ENCODE measurements around the gene NEMP1. TPM values are rescaled to one million over a fixed set of nuclear protein-coding genes. Genes with fewer than 3 reads are reported as not detected.

NEMP1 gene, protein sequence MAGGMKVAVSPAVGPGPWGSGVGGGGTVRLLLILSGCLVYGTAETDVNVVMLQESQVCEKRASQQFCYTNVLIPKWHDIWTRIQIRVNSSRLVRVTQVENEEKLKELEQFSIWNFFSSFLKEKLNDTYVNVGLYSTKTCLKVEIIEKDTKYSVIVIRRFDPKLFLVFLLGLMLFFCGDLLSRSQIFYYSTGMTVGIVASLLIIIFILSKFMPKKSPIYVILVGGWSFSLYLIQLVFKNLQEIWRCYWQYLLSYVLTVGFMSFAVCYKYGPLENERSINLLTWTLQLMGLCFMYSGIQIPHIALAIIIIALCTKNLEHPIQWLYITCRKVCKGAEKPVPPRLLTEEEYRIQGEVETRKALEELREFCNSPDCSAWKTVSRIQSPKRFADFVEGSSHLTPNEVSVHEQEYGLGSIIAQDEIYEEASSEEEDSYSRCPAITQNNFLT
- 11.8 and 20.3 TPM in 2 replicates for total RNA-seq

DNA sequence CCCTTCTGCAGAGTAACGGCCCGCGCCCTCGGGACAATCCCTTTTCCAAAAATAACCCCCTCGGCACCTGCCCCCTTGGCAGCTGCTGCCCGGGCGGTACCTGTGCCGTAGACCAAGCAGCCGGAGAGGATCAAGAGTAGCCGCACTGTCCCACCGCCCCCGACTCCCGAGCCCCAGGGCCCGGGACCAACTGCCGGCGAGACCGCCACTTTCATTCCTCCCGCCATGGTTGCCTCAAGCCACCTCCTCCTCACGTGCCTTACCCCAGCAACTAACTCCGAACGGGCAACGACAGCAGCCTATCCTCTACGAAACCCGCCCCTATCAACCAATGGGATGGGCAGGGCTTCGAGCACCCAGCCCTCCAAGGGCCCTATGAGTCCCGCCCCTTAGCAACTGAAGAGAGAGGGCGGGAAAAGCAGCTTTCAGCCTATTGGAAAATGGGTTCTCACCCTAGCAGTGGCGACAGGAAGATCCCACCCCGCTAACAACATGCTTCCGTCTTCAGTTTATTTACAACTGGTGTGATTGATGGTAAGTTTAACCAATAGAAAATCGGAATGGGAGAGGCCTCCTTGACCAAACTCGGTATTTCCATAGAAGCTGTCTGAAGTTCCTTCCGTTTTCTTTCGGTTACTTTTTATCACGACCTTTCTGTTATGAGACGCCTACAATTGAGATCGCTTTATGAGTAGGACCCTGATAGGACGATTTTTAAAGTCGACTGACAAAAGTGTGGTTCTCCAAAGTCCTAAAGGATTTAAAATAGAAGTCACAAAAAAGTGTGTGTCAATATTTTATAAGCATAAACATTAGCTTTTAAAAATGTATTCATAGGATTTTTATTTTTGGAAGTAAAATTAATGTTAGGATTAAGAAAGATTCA lies at the start of gene NEMP1:
Gene NEMP1 (minus strand): TSS at position 273 of the 886 bp plus-strand sequence. CDS start 46 bp downstream, at position 227.

DNA sequence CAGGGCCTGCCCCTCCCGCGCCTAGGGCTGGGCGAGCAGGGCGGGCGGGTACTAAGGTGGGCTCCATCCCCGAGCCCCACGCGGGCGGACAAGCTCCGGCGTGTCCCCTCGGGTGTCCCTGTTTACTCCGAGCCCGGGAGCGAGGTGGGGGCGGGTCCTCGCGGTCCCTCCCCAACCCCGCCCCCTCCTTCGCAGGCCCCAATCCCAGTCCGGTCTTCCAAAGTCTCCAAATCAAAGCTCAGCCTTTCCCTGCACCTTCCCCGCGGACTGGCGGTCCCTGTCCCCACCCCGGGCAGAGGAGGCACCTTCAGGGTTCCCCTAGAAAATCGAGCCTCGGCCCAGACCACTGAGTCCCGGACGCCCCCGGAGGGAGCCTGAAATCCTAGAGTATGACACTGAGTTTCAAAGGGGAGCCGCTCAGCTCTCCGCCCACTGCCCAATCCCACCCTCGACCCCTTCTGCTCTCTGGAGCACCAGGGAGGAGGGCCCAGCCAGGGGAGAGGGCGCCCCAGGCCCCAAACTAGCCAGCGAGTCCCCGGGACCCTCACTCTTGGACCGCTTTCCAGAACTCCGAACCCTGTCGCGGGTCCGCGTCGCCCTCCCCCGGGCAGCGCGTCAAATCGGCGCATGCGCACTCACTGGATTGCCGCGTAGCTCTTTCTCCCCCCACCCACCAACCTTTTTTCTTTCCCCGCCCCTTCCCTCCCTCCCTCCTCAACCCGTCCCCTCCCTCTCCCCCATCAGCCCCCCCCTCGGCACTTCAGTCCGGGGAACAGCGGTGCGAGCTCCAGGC lies 49.3 kb upstream of the NEMP1 start, which contains the start of gene LRP1:
Gene LRP1 (plus strand): TSS at position 758 of the 793 bp plus-strand sequence. CDS start 482 bp downstream, outside the sequence.

DNA sequence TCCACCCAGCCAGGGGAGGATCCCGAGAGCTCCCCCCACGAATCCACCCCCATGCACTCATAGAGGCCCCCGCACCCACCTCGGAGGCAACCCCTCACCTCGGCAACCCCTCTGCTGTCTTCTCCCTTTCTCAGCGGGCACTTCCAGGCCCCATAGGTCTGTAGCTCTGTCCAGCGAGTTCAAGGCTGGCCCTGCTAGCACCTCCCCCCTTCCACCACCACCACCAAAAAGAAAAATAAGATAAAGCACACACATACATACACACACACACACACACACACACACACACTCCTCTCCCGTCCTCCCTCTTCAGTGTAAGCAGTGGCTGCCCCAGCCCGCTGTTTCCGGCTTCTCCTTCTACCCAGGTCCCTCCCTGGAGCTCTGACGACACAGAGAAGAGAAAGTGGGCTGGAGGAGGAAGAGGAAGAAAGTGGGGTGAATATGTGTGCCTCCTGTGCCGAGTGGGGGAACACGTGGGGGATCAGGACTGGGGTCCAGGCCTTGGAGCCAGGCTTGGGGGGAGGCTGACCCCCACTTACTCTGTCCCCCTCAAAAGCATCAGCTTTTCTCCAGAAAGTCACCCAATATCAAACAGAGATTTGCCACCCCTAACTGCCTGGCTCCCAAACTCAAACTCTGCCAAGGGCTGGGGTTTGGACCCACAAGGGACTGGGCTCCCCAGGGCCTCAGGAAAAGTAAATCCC lies 32.6 kb upstream of the NEMP1 start, which contains the start of gene STAT6:
Gene STAT6 (minus strand): TSS at position 332 of the 704 bp plus-strand sequence. CDS start 3,084 bp downstream, outside the sequence.

DNA sequence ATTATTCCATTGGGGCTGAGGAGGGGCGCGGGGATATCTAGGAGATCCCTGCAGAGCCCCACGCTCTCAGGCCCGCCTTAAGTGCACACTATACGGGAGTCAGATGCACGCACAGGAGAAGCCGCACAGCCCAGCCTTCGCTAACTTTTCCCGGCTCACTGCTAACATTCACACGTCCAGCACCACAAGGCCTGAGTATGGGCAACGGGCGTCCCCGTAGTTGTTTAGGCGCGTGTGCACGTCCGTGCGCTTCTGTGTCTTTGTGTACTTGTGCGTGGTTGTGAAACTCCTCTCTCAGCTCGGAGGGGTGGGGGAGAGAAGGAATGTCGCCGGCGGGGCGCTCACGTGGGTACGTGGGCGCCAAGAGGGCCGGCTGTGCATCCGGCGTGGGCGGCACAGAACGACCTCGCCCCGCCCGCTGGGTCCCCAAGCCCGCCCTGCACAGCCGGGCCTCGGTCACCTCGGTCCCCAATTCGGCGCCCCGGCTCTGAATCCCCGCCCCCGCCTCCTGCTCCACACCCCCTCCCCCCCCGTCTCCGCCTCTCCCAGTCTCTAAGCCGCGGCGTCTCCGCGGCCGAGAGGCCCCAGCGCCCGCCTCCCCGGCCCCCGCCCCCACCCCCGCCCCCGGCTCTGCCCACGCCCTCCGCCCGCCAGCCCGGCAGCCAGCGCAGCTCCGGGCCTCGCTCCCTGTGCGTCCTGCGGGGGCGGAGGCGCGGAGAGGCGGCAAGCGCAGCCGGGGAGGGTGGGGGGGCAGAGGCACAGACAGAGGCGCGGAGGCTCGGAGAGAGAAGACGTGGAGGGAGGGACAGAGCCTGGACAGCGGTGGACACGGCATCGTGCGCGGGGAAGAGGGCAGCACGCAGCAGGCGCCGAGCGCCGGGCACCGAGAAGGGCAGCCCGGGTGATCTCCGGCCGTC lies 10.0 kb upstream of the NEMP1 start, which contains the start of gene NAB2:
Gene NAB2 (plus strand): TSS at position 761 of the 917 bp plus-strand sequence. CDS start 158 bp downstream, outside the sequence.

DNA sequence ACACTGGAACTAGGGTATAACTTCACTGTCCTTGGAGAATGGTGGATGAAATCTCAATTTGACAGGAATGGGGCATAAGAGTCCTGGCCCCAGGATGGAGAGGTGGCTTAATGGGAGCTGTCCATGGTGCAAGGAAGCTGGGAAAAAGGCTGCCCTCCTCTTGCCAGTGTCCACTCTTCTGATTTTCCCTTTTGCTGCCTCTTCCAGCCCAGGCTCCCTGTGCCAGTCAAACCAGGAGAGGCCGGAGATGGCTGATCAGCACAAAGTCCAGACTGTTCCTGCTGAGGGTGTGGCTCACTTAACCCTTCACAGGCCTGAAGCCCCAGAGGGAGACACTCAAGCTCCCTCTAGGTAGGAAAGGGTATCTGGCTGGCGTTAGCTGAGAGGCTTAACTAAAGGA lies 28.7 kb downstream of the NEMP1 start, which contains the start of gene MYO1A:
Gene MYO1A (minus strand): TSS at position 240 of the 400 bp plus-strand sequence. CDS start 1,806 bp downstream, outside the sequence.

DNA sequence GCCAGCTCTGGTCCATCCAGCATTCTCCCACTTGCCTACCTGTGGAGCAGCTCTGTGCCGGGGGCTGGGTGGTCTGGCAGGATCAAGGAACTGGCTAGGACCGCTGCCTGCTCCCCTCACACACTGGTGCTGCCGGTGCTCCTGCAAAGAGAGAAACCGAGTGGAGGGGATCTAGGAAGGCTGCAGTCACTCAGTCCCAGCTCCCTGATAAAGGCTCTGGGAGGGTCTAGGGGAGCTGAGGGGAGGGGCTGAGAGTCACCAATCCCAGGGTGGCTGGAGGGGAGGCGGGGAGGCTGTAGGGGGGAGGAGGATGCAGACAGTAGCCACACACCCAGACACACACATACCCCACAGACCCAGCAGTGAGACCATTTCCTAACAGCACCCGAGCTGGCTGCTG lies 62.2 kb downstream of the NEMP1 start, which contains the start of gene TAC3:
Gene TAC3 (minus strand): TSS at position 182 of the 400 bp plus-strand sequence. CDS start 732 bp downstream, outside the sequence.

DNA sequence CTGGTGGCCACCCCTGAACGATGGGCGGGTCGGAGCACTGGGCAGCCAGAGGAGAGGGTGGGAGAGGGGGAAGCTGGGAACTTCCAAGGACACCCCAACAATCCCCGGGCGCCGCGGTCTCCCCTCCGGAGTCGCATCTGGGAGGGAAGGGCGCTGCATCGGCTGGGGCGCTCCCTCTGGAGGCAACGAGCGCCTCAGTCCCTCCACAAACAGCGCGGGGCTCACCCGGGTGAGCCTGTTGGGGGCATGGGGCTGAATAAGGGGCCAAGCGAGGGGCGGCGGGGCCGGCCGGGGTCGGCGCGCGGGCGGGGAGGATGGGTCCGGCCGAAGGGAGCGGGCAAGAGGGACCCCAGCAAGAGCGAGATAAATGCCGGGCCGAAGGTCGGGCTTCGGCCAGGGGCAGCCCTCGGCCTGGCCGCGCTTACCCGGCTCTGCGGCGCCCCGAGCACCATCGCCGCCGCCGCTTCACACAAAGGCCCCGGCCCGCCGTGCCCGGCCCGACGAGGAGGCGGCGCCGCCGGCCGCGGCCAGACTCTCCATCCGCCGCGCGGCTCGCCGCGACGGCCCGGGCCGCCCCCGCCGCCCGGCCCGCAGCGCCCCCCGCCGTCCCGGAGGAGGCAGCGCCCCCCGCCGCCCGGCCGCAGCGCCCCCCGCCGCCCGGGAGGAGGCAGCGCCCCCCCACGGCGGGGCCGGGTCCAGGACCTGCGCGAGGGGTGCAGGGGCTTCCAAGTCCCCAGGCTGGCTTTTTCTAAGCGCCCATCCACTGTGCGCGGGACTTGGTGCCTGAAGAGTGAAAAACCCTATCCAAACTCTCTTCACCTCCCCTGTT lies 72.4 kb downstream of the NEMP1 start, which contains the start of gene ZBTB39:
Gene ZBTB39 (minus strand): TSS at position 567 of the 829 bp plus-strand sequence. CDS start 1,629 bp downstream, outside the sequence.

Other genes starting within 250 kb of the NEMP1 start
- not detected in 2 replicates for gene SDR9C7, start 144.4 kb downstream of the NEMP1 start, total RNA-seq
- gene RDH16, start 121.2 kb downstream of the NEMP1 start, total RNA-seq = under 0.01 TPM in 1 of 2 replicates, not detected in the other
- 3.7 and 5.7 TPM in 2 replicates for gene ZBTB39, start 72.2 kb downstream of the NEMP1 start, total RNA-seq
- not detected in 2 replicates for gene TAC3, start 62.3 kb downstream of the NEMP1 start, total RNA-seq
- 0.73 TPM in 1 of 2 replicates, not detected in the other for gene MYO1A, start 28.7 kb downstream of the NEMP1 start, total RNA-seq
- gene NAB2, start 10.3 kb upstream of the NEMP1 start, total RNA-seq = 52.9 and 74.3 TPM in 2 replicates
- gene STAT6, start 32.6 kb upstream of the NEMP1 start, total RNA-seq = 142 and 172 TPM in 2 replicates
- gene LRP1, start 49.7 kb upstream of the NEMP1 start, total RNA-seq = 239 and 425 TPM in 2 replicates
- not detected in 2 replicates for gene LRP1-AS, start 68.8 kb upstream of the NEMP1 start, total RNA-seq
- 0.73 and 0.98 TPM in 2 replicates for gene NXPH4, start 138.0 kb upstream of the NEMP1 start, total RNA-seq
- 260 and 298 TPM in 2 replicates for gene SHMT2, start 150.9 kb upstream of the NEMP1 start, total RNA-seq
- gene STAC3, start 172.4 kb upstream of the NEMP1 start, total RNA-seq = 0.59 and 0.73 TPM in 2 replicates